K562 (cell line): Measurements from ENCODE around the gene TCF20. TPM values are rescaled to one million over a fixed set of nuclear protein-coding genes. Genes with fewer than 3 reads are reported as not detected.

Source experiments
- ATAC-seq: fragments of 200-7000 bp; cut with Tn5 transposase; 3 replicates; pipeline ENCODE4 v1.9.1; 2020; ENCODE audit warnings: moderate library complexity
- BruUV-seq: library from RNA; stranded (reverse); fragments of 400-500 nt; replicated peaks from 2 replicates; lab custom pipeline; 2021; lab: Mats Ljungman, UMichigan
- CTCF ChIA-PET: fragments of 300-600 bp; formaldehyde crosslinking; extraction: SDS; loops from one replicate; lab custom pipeline; 2021; ENCODE audit warnings: low intra/inter-chr PET ratio; lab: Yijun Ruan, JAX
- POLR2A ChIA-PET: fragments of 300-600, 350-650 bp; sonication (Branson Sonifier 250); formaldehyde crosslinking; extraction: SDS; loops from one replicate; lab custom pipeline; 2021; ENCODE audit warnings: antibody characterized with exemption, inconsistent platforms; lab: Yijun Ruan, JAX
- DNase-seq, 4 experiments: peaks; one replicate each; pipeline versions ENCODE4 v3.0.0 to v3.0.0-alpha.2; 2011 to 2018; ENCODE audit warnings: low spot score in 3 of 4, mixed read lengths in 3 of 4; ENCODE audit errors: extremely low read depth in 1 of 4
- FAIRE-seq: peaks from 2 replicates; lab custom pipeline; 2011; peaks lifted over from hg19 to GRCh38; lab: Jason Lieb, UNC
- H2AFZ ChIP-seq: 2 replicates; pipeline ENCODE4 v1.6.0; 2011; ENCODE audit warnings: low read depth, low read length, control low read depth, inconsistent platforms
- H3K27ac ChIP-seq: fragments of 200-600 bp; 3 replicates; pipeline ENCODE4 v1.8.0; 2011; ENCODE audit warnings: low read depth, mild to moderate bottlenecking, control low read depth, inconsistent platforms, low read length, moderate library complexity, mixed read lengths; ENCODE audit errors: extremely low read depth
- H3K27me3 ChIP-seq, 2 experiments: fragments of 300-600 bp in 1 of 2; 2 replicates in 1 of 2; 3 replicates in 1 of 2; pipeline versions ENCODE4 v1.6.0 to v1.8.0; 2011; ENCODE audit warnings: inconsistent platforms in 2 of 2, low read length in 2 of 2, mild to moderate bottlenecking in 1 of 2, mixed read lengths in 1 of 2, moderate library complexity in 1 of 2; ENCODE audit not compliant: control insufficient read depth in 2 of 2, insufficient read depth in 2 of 2
- H3K36me3 ChIP-seq: fragments of 300-600 bp; 3 replicates; pipeline ENCODE4 v1.8.0; 2011; ENCODE audit warnings: mild to moderate bottlenecking, low read length, inconsistent platforms; ENCODE audit not compliant: control insufficient read depth, insufficient read depth
- H3K4me1 ChIP-seq, 2 experiments: fragments of 200-600 bp in 1 of 2; replicated peaks in 1 of 2; 2 replicates in 1 of 2; 3 replicates in 1 of 2; pipeline versions ENCODE4 v1.5.1 to v1.8.0; 2011; ENCODE audit warnings: inconsistent platforms in 2 of 2, low read length in 2 of 2, mild to moderate bottlenecking in 1 of 2, mixed read lengths in 1 of 2, moderate library complexity in 1 of 2; ENCODE audit not compliant: control insufficient read depth in 2 of 2, insufficient read depth in 2 of 2
- H3K4me2 ChIP-seq: 2 replicates; pipeline ENCODE4 v1.6.1; 2011; ENCODE audit warnings: low read length, control low read depth, inconsistent platforms, mixed read lengths; ENCODE audit not compliant: insufficient read depth
- H3K4me3 ChIP-seq: fragments of 200-600 bp; sonication (generic), shearing (Covaris generic); 2 replicates; pipeline ENCODE4 v1.5.1; 2016; ENCODE audit warnings: control low read depth, inconsistent platforms
- H3K79me2 ChIP-seq: fragments of 200-600 bp; 3 replicates; pipeline ENCODE4 v1.8.0; 2011; ENCODE audit warnings: low read length, inconsistent platforms; ENCODE audit not compliant: control insufficient read depth, insufficient read depth
- H3K9ac ChIP-seq, 2 experiments: 2 replicates each; pipeline versions ENCODE4 v1.6.0 to v1.6.1; 2011; ENCODE audit warnings: low read depth in 2 of 2, low read length in 2 of 2, control low read depth in 1 of 2, inconsistent platforms in 1 of 2, mild to moderate bottlenecking in 1 of 2, mixed read lengths in 1 of 2; ENCODE audit not compliant: insufficient read depth in 1 of 2
- H3K9me1 ChIP-seq: one replicate; pipeline ENCODE4 v1.6.0; 2011; ENCODE audit warnings: inconsistent platforms, mild to moderate bottlenecking, low read length, moderate library complexity; ENCODE audit not compliant: control insufficient read depth, insufficient read depth
- H3K9me3 ChIP-seq: replicated peaks from 2 replicates; pipeline ENCODE4 v1.5.1; 2011; ENCODE audit warnings: low read depth, low read length, inconsistent platforms; ENCODE audit not compliant: control insufficient read depth, insufficient read depth
- H4K20me1 ChIP-seq: replicated peaks from 2 replicates; pipeline ENCODE4 v1.6.1; 2011; ENCODE audit warnings: low read length, inconsistent platforms, mixed read lengths; ENCODE audit not compliant: control insufficient read depth, insufficient read depth
- CEBPB ChIP-seq: fragments of 450-650 bp; IDR thresholded peaks from 2 replicates; pipeline ENCODE4 v1.6.1; 2016; ENCODE audit warnings: missing genetic modification characterization, missing compliant biosample characterization
- TOE1 ChIP-seq, 2 experiments: fragments of 450-650 bp in 1 of 2; sonication (generic) in 1 of 2; formaldehyde crosslinking in 1 of 2; IDR thresholded peaks; 2 replicates each; pipeline versions ENCODE4 v1.7.1 to v1.8.0; 2016 to 2022; ENCODE audit warnings: borderline replicate concordance in 2 of 2, mild to moderate bottlenecking in 2 of 2, antibody characterized with exemption in 1 of 2, inconsistent platforms in 1 of 2, low read depth in 1 of 2, missing genetic modification reagents in 1 of 2, moderate library complexity in 1 of 2
- ZNF253 ChIP-seq: fragments of 250-450 bp; sonication (Bioruptor Pico); conservative IDR thresholded peaks from 2 replicates; pipeline ENCODE4 v1.6.1; 2021; ENCODE audit warnings: mild to moderate bottlenecking
- WGBS: fragments of 100-300 bp; shearing (Covaris generic); methylation state at CpG from one replicate; pipeline ENCODE4 v1.1.6; 2016; ENCODE audit warnings: low coverage, mixed read lengths; ENCODE audit not compliant: insufficient coverage; ENCODE audit errors: missing lambda C conversion rate; 5-methylcytosine and 5-hydroxymethylcytosine counted together
- in situ Hi-C: fragments of 300-500 bp; cut with MboI; formaldehyde crosslinking; loops from 4 replicates; pipeline ENCODE4 v1.15.0; 2018; ENCODE audit warnings: inconsistent platforms, mixed read lengths
- intact Hi-C: fragments of 100-400 bp; cut with micrococcal nuclease; formaldehyde crosslinking; loops from 2 replicates; pipeline ENCODE4 v1.14.2; 2022
- polyA plus RNA-seq, 8 experiments: library from polyadenylated mRNA; depleted of rRNA in 4 of 8; stranded (reverse) in 5 of 8; unstranded in 3 of 8; fragments of >200 nt; fragmentation: Nextera tagmentation in 2 of 8; fragmentation: Illumina TruSeq in 1 of 8; extraction: Ambion mirVana in 2 of 8; extraction: Trizol in 1 of 8; gene quantifications; 2 replicates each; pipeline versions ENCODE4 v1.2.1 to v1.2.3, GENCODE V29; 2011 to 2014; ENCODE audit warnings: inconsistent platforms in 1 of 8, missing spikeins in 1 of 8
- total RNA-seq, 7 experiments: library from RNA; depleted of rRNA in 6 of 7; stranded (reverse); fragments of >200 nt in 6 of 7; fragmentation: Illumina TruSeq in 2 of 7; extraction: Trizol in 2 of 7; gene quantifications; 2 replicates each; pipeline versions ENCODE4 v1.2.1 to v1.2.3, GENCODE V29; 2011 to 2021; ENCODE audit warnings: low replicate concordance in 1 of 7
- TF ChIP-seq, protein P1 (sequence below): fragments of 450-650 bp; IDR thresholded peaks from 2 replicates; pipeline ENCODE4 v1.6.1; 2016; ENCODE audit warnings: missing biosample characterization, missing genetic modification characterization
- TF ChIP-seq, protein P2 (sequence below): fragments of 250-450 bp; sonication (Bioruptor Pico); IDR thresholded peaks from 2 replicates; pipeline ENCODE4 v1.8.0; 2022; ENCODE audit warnings: inconsistent platforms
- TF ChIP-seq, protein P3 (sequence below): sonication (generic); formaldehyde crosslinking; IDR thresholded peaks from 2 replicates; pipeline ENCODE4 v1.8.1; 2023; ENCODE audit warnings: mild to moderate bottlenecking, missing genetic modification reagents

Gene TCF20
- total and polyA plus RNA-seq, 9 of the 15 experiments (the other 6 are each of a cell fraction or from before 2014, with no cell fraction given), result 0.35 to 43.6 (median 17.5) TPM

DNA sequence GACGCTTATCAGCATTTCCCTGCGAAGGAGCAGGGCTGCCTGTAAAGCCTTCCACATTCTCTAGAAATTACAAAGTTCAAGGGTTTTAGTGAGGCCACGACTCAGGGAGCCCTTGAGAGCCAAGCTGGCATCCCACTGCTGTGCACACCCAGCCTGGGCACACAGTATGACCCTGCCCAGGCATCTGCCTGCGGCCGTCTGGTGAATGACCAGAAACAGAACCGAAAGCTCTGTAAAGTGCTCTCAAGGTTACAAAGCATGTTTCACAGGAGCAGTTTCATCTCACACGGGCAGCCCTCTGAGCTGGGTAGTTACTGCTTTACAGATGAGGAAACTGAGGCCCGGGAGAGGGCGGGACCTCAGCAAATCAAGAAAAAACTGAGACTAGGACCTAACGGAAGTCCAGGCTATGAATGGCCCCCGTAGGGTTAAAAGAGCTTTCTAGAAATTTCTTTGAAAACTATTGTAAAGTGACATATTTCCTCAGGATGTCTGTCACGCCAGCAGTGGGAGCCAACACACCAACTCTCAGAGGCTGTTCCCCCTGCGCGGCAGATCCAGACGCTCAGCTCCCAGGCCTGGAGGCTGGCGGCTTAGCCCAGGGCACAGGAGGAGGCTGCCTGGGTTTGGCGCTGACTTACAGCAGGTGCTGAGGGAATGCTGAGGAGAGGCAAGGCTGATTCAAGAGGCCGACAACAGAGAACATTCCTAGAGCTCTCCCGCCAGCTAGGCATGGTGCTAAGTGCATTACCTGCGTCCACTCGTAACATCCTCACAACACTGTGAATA, 7.7 kb upstream of the TCF20 start:
- Histone ChIP-seq H3K27ac (no peak overlapping the region), H3K36me3 (no peaks in the 10 kb centered on the region; the same call in 2 of the 3 replicates), H3K79me2 (no peaks in the 10 kb centered on the region), H3K4me1 (peaks cover 0 to 16% of the 10 kb centered on the region in 2 experiments; a peak in 2 of 5 replicates), H3K9me3 (no peaks in the 10 kb centered on the region), H3K4me2 (no peak overlapping the region), H3K9ac (0 out of 4 replicates have a peak overlapping the region, but pooled peaks of 1 of the 2 experiments have one; percentile 58), H2AFZ (no peak overlapping the region), H3K4me3 (no peak overlapping the region), H4K20me1 (peaks cover 6% of the 10 kb centered on the region; the same call in 1 of the 2 replicates), H3K9me1 (peaks cover 2% of the 10 kb centered on the region), H3K27me3 (no peaks in the 10 kb centered on the region; a peak in 1 of 5 replicates)
- FAIRE-seq (no peak), DNase-seq (no peak), ATAC-seq (peak; percentile 55; the same call in 2 of the 3 replicates)
- POLR2A ChIA-PET, result no interaction called here
- intact Hi-C loops, result loop anchor here (1.0 kb wide), 1 partner anchor 159 kb away; no protein-coding TSS in a partner anchor
- in situ Hi-C loops, result no loop called here
- CTCF ChIA-PET, result interaction anchor here (1.1 kb wide), 1 partner anchor 160 kb away, joined by 4 read pairs; no protein-coding TSS in a partner anchor
- no TSS peak for BruUV-seq
- 38% methylated on average over 18 of the region's 21 CpGs for WGBS
- TF ChIP-seq, protein P1, sequence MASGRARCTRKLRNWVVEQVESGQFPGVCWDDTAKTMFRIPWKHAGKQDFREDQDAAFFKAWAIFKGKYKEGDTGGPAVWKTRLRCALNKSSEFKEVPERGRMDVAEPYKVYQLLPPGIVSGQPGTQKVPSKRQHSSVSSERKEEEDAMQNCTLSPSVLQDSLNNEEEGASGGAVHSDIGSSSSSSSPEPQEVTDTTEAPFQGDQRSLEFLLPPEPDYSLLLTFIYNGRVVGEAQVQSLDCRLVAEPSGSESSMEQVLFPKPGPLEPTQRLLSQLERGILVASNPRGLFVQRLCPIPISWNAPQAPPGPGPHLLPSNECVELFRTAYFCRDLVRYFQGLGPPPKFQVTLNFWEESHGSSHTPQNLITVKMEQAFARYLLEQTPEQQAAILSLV (tag), result no peak
- no peak for TF ChIP-seq ZNF253 (CRISPR knock-in tag)
- TF ChIP-seq, protein P2, sequence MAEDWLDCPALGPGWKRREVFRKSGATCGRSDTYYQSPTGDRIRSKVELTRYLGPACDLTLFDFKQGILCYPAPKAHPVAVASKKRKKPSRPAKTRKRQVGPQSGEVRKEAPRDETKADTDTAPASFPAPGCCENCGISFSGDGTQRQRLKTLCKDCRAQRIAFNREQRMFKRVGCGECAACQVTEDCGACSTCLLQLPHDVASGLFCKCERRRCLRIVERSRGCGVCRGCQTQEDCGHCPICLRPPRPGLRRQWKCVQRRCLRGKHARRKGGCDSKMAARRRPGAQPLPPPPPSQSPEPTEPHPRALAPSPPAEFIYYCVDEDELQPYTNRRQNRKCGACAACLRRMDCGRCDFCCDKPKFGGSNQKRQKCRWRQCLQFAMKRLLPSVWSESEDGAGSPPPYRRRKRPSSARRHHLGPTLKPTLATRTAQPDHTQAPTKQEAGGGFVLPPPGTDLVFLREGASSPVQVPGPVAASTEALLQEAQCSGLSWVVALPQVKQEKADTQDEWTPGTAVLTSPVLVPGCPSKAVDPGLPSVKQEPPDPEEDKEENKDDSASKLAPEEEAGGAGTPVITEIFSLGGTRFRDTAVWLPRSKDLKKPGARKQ (CRISPR knock-in tag), result no peak
- TF ChIP-seq CEBPB (tag), result no peak
- TF ChIP-seq, protein P3, sequence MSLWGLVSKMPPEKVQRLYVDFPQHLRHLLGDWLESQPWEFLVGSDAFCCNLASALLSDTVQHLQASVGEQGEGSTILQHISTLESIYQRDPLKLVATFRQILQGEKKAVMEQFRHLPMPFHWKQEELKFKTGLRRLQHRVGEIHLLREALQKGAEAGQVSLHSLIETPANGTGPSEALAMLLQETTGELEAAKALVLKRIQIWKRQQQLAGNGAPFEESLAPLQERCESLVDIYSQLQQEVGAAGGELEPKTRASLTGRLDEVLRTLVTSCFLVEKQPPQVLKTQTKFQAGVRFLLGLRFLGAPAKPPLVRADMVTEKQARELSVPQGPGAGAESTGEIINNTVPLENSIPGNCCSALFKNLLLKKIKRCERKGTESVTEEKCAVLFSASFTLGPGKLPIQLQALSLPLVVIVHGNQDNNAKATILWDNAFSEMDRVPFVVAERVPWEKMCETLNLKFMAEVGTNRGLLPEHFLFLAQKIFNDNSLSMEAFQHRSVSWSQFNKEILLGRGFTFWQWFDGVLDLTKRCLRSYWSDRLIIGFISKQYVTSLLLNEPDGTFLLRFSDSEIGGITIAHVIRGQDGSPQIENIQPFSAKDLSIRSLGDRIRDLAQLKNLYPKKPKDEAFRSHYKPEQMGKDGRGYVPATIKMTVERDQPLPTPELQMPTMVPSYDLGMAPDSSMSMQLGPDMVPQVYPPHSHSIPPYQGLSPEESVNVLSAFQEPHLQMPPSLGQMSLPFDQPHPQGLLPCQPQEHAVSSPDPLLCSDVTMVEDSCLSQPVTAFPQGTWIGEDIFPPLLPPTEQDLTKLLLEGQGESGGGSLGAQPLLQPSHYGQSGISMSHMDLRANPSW (CRISPR knock-in tag), result no peak
- no peak for TF ChIP-seq TOE1 (IDR thresholded peaks at IDR 0.05; ENCODE audit: borderline replicate concordance)
- no peak for TF ChIP-seq TOE1 (CRISPR knock-in tag; IDR thresholded peaks at IDR 0.05; ENCODE audit: borderline replicate concordance, low read depth)
